ENCODE data around the gene ZNF133. TPM values are rescaled to one million over a fixed set of nuclear protein-coding genes. Genes with fewer than 3 reads are reported as not detected.

ZNF133 gene
- total RNA-seq, 1 donor from 2014 or later: 7.7 TPM

- Mint-ChIP-seq H3K9me3 (no peaks in the 10 kb centered on the region), H3K27me3 (no peaks in the 10 kb centered on the region), H3K4me1 (no peaks in the 10 kb centered on the region), H3K27ac (no peak overlapping the region), H3K4me3 (no peak overlapping the region), H3K36me3 (ENCODE audit: low read depth) (peaks cover 30% of the 10 kb centered on the region)
- ChIA-PET POLR2A (no interaction called here), CTCF (no interaction called here)
- intact Hi-C loops (cut with micrococcal nuclease): no loop called here
- ATAC-seq (ENCODE audit: low read depth): no peak
- no peak for DNase-seq
- TF ChIP-seq CTCF (IDR thresholded peaks at IDR 0.05): no peak
Measured at GRCh38 chr20:18299364-18299763, 11.0 kb downstream of the ZNF133 start.

- Mint-ChIP-seq H3K4me3 (no peak overlapping the region), H3K4me1 (no peaks in the 10 kb centered on the region), H3K36me3 (ENCODE audit: low read depth) (peaks cover 25% of the 10 kb centered on the region), H3K27me3 (no peaks in the 10 kb centered on the region), H3K9me3 (no peaks in the 10 kb centered on the region), H3K27ac (no peak overlapping the region)
- TF ChIP-seq CTCF (IDR thresholded peaks at IDR 0.05): no peak
- CTCF ChIA-PET: no interaction called here
- ATAC-seq (ENCODE audit: low read depth) (no peak), DNase-seq (no peak)
- intact Hi-C loops (cut with micrococcal nuclease): no loop called here
- POLR2A ChIA-PET: no interaction called here
Measured at GRCh38 chr20:18304618-18305017, 16.3 kb downstream of the ZNF133 start.

GRCh38 chr20:18307301-18307700 is 19.0 kb downstream of the ZNF133 start:
- Mint-ChIP-seq H3K4me1 (no peaks in the 10 kb centered on the region), H3K4me3 (no peak overlapping the region), H3K27ac (no peak overlapping the region), H3K27me3 (no peaks in the 10 kb centered on the region), H3K9me3 (no peaks in the 10 kb centered on the region), H3K36me3 (ENCODE audit: low read depth) (peaks cover 30% of the 10 kb centered on the region)
- ChIA-PET CTCF (no interaction called here), POLR2A (no interaction called here)
- intact Hi-C loops (cut with micrococcal nuclease): no loop called here
- DNase-seq (no peak), ATAC-seq (ENCODE audit: low read depth) (no peak)
- no peak for TF ChIP-seq CTCF (IDR thresholded peaks at IDR 0.05)

- no peak for ATAC-seq (ENCODE audit: low read depth)
- TF ChIP-seq CTCF (IDR thresholded peaks at IDR 0.05): no peak
- no peaks in the 10 kb centered on the region for H3K4me1 Mint-ChIP-seq
- DNase-seq: no peak
- H3K4me3 Mint-ChIP-seq: no peak overlapping the region
- H3K9me3 Mint-ChIP-seq: no peaks in the 10 kb centered on the region
- H3K36me3 Mint-ChIP-seq (ENCODE audit: low read depth): peaks cover 42% of the 10 kb centered on the region
- intact Hi-C loops (cut with micrococcal nuclease): no loop called here
- H3K27ac Mint-ChIP-seq: no peak overlapping the region
- CTCF ChIA-PET: no interaction called here
- H3K27me3 Mint-ChIP-seq: no peaks in the 10 kb centered on the region
- POLR2A ChIA-PET: no interaction called here
Measured at GRCh38 chr20:18310051-18310450, 21.7 kb downstream of the ZNF133 start.

- intact Hi-C loops (cut with micrococcal nuclease): no loop called here
- H3K36me3 Mint-ChIP-seq (ENCODE audit: low read depth): peaks cover 43% of the 10 kb centered on the region
- no peaks in the 10 kb centered on the region for H3K9me3 Mint-ChIP-seq
- no peaks in the 10 kb centered on the region for H3K4me1 Mint-ChIP-seq
- ChIA-PET POLR2A (no interaction called here), CTCF (no interaction called here)
- no peak overlapping the region for H3K27ac Mint-ChIP-seq
- no peak overlapping the region for H3K4me3 Mint-ChIP-seq
- H3K27me3 Mint-ChIP-seq: no peaks in the 10 kb centered on the region
- DNase-seq: no peak
- TF ChIP-seq CTCF (IDR thresholded peaks at IDR 0.05): no peak
- no peak for ATAC-seq (ENCODE audit: low read depth)
Measured at GRCh38 chr20:18310592-18310991, 22.3 kb downstream of the ZNF133 start.

All from activated B cell treated with CpG ODN at 0.5 μM for 24 hours (primary cell).